Activated T-helper 9 cell treated with anti-CD3 and anti-CD28 coated beads, Interleukin-2, amount 50 U/mL, for 16 hours (primary cell): Measurements from ENCODE around the gene RBM5.
"Not testable (repeated sequence)": the region's sequence is repeated elsewhere in the genome, so short reads cannot be mapped to it uniquely, and the experiment has no call there.

Experiments used
- DNase-seq: peaks from one replicate; pipeline ENCODE4 v3.0.0-alpha.2; 2020; ENCODE audit warnings: low read depth

RBM5 gene

DNA sequence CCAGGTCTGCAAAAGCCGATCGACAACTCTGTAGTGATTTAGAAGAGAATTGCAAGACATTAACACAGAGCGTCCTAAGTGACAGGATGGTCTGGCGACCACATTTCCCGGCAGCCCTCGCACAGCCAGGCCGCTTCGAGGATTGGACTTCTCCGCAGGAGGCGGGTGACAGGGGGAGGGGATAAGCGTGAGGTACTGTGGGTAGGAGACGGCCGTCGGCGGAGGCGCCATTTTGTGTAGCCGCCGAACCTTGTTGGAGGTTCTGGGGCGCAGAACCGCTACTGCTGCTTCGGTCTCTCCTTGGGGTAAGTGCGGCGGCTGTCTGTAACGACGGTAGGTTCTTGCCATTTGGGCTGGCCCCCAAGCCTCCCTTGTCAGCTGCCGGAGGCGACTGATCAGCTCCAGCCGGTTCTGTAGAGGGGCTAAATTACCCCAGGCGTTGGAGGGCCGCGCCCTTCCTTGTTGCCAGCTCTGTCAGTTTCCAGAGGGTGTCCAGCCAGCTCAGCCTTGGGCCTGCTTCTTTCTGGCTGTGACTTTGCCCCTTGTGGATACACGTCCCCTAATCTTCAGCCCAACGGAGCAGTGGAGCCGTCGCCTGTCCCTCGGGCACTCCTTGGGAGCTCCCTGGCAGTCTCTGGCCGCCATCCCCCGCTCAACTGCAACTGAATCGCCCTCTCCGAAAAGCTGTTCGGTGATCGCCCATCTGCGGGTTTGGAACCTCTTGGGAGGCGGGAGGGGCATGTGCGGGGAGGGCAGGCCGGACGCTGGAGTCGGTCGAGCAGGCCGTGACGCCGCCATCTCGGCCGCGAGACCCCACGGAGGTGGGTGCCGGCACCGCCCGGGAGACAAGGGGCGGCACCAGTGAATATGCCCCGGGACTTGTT lies at the start of gene RBM5:
Gene RBM5 (plus strand): TSS at position 195 of the 884 bp plus-strand sequence. CDS start 1,516 bp downstream, outside the sequence.
- peak; percentile 86 for DNase-seq

DNA sequence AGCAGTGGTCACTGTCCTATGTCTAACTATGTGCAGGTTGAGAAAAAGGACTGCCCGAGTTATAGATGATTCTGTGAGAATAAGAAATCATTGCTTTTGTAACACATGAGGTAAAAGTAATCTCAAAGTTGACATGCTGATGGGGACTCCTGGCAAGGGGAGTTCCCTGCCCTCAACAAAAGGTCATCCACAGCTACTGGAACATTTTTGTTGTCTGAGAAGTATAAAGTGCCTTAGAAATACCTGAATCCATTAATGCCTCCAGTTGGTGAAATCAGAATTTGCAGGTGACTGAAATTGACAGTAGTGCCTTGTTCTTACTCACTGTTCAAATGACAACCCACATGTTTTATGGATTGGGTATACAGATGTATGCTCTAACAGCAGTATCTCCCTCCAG lies 43.7 kb upstream of the RBM5 start:
- no peak for DNase-seq

DNA sequence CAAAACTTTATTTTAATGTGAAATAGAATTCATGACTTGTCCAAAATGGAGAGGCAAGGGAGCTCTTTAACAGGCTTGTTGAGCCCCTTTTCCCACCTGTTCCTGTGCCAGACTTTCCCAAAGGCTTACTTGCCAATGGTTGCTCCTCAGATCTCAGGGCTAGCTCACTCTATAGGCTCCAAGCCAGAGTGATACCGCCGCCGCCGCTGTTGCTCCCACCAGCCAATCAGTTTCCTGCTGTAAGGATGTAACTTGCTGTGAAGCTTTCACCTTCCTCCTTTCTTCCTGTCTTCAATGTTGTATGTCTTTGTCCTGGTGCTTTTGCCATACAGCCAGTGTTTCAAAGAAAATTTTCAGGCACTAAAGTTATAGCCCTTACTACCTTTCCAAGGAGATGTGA lies 41.3 kb upstream of the RBM5 start:
- no peak for DNase-seq

DNA sequence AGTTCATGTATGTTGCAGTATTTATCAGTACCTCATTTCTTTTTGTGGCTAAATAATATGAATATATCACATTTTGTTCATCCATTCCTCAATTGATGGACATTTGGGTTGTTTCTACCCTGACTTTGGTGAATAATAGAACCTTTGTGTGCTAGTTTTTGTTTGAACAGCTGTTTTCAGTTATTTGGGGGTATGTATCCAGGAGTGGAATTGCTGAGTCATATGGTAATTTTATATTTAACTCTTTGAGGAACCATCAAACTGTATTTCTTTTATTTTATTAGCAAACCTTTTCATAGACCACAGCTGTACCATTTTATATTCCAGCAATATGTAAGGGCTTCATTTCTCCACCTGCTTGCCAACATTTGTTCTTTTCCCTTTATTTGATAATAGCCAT lies 38.4 kb upstream of the RBM5 start:
- no peak for DNase-seq

DNA sequence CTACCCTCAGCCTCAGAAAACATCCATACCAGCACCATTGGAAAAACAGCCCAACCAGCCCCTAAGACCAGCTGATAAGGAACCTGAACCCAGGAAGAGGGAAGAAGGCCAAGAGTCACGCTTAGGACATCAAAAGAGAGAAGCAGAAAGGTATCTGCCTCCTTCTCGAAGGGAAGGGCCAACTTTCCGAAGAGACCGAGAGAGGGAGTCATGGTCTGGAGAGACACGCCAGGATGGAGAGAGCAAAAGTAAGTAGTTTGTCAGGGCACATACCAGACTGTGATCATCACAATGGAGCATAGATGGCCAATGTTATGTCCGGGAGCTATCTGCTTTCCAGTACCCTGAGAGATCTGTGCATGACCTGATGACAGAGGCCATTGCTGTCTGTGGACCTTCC lies 31.0 kb upstream of the RBM5 start:
- no peak for DNase-seq

DNA sequence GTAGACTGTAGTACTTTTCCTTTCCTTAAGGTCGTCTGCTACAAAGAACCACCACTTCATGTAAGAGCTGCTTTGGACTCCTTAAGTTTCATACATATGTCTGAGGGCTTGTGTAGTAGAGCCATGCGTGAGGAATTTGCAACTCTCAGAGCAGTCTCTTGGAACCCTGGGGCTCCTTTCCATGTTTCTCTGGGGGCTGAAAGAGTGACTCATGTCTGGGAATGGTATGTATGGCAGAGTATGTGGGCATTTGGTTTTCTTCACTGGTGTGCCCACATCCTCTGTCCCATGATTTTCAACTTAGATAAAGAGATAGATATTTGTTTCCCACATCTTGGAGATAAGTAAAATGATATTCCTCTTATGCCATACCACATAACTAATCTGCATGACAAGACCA lies 20.6 kb upstream of the RBM5 start:
- no peak for DNase-seq

DNA sequence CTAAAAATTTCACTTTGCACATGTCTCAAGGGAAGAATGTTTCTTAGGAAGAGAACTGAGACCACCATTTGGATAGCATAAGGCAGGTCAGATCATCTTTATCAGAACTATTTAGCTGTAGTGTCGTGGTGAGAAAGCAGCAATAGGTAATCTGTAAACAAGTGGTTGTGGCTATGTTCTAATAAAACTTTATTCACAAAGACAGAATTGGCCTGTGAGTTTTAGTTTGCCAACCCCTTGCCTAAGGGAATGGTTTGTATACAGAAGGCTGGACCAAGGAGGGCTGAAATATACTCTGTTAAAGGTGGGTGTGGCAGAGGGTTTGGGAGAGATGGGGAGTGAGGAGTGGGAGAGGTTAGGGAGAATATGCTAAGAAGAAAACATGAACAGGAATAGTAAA lies 10.6 kb upstream of the RBM5 start:
- no peak for DNase-seq

DNA sequence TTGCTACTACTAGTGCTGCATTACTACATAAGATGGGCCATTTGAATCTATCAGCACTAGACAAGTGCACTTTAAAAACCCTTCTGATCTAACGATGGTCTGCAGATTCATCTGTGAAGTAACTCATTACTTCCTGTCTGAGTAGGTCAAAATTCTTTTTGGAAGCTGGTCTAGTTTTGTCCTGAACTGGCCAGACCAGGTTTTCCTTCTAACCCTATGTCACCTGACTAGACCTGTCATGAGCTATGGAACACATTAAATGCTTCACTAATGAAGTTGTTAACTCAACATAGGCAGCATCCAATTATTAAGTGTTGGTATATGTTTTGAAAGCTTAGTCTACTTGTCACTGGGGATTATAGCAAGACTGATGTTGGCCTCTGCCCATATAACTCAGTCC lies 10.1 kb upstream of the RBM5 start:
- no peak for DNase-seq

DNA sequence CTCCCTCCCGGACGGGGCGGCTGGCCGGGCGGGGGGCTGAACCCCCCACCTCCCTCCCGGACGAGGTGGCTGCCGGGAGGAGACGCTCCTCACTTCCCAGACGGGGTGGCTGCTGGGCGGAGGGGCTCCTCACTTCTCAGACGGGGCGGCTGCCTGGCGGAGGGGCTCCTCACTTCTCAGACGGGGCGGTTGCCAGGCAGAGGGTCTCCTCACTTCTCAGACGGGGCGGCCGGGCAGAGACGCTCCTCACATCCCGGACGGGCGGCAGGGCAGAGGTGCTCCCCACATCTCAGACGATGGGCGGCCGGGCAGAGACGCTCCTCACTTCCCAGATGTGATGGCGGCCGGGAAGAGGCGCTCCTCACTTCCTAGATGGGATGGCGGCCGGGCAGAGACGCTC lies 3.8 kb upstream of the RBM5 start:
- not testable (repeated sequence) for DNase-seq

DNA sequence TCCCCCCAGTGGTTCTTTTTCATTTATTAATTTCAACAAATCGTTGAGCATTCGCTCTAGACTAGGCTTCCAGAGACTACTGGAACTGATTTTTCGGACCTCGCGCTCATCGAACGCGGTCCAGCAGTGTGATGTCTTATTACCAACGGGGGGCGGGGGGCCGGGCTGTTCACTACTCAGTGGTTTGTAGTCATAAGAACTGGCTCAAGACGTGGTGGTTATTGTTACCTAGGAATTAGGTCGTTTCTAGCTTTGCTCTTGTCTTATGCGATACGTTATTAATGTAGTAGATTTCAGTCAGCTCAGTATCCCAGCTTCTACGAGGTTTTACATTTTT lies 858 bp downstream of the RBM5 start:
- DNase-seq, result peak; percentile 3

DNA sequence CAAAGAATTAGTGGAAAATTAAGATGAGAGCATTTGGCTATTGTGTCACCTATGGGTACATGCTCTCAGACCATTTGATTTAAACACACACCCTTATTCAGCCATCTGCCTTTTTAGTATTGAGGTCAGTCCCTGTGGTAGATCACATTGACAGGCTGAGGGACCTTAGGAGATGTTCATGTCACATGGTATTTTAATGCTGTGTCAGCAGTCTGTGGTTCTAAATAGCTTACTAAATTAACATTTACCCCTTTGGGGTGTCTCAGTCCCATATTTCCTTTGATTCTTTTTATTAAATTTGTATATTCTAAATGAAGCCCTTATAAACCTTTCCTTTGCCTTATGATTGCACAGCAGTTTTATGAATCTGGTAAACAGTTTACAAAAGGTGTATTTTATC lies 2.3 kb downstream of the RBM5 start:
- no peak for DNase-seq

DNA sequence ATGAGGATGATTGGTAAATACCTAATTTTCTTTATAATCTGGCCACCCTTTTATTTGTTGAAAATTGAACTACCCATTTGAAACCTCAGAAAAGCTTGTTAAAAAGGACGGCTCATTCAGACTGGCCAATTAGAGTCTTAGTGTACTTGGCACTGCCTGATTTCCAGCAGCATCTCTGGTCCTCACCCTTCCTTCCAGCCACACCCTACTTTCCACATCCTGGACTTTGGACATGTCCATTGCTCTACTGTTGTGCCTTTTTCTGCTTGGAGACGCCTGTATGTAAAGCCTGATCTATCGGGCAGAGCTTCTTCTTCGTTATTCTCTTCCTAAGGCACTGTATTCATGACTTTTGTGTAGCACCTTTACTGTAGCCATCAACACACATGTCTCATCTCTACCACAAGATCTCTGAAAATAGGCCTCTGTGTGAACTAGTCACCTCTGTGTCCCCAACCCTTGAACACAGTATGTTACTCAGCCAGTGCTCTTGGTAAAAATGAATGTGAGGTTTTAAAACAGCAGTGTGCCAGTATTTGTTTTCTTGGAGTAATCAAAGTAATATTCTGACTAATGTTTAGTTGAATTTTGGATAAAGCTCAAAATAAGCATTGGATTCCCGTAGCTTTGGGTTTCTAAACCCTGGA lies 6.8 kb downstream of the RBM5 start:
- no peak for DNase-seq

DNA sequence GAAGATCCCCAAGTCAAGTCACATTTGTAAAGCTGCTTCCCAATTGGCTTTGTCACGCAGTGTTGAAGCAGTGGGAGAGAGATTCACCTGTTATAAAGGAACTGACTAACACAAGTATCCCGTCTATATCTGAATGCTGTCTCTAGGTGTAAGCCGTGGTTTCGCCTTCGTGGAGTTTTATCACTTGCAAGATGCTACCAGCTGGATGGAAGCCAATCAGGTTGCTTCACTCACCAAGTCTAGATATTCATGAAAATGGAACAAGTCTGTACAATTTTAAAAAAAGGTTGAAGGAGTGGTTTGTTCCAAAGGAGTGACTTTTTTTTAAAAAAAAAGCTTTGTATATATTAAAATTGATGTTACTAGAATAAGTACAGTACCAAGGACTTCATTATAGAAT lies 11.7 kb downstream of the RBM5 start:
- DNase-seq, result no peak

DNA sequence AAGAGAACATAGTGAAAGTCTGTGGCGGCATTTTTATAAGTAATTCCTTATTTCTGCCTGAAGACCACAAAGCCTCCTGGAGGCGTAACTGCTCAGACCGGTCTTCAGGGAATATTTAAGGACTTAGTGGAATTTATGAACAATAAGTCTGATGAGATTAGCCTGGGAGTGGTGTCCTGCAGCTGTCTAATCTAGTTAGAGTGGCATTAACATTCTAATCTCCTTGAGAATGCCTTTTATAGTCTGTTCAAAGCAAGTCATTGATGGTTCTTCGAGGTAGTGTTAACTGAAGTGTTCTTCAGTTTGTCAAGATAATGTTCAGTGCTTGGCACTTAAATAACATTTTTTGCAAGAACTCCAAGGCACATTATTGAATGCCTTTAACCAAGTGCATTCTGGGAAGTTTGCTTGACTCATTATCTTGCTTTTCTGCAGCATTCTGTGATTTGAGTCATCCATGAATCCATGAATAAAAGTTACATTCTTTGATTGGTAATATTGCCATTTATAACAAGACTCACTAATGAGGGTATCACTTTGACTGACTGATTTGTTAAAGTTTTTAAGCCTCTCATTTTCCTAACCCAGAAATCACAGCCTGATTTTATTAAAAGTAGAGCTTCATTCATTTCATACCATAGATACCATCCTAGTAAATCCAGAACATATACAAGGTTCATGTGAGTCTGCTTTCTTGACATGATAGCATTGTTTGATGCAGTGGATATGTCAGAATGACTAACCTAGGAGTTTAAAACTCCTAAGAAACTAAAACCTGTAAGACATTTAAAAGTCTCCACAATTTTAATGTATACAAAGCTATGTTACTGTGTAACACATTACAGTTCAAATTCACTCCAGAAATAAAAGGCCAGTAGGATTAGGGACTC lies 12.5 kb downstream of the RBM5 start:
- DNase-seq, result no peak

DNA sequence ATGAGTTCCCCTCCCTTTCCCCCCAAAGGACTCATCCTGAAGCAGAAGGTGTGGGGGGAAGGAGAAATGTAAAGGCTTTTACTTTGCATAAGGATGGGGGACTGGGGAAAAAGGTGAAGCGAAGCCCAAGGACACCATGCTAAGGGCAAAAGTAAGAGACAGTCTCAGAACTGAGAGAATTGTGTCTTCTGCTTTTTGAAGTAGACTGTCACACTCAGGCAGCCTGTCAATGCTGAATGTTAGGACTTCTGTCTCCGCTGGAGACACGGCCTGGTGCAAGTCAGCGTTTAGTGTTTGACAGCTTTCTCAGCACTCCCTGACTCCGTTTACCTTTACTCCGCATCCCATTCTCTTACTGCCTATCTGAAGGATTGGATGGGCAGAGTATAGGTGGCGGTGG lies 13.8 kb downstream of the RBM5 start:
- no peak for DNase-seq

DNA sequence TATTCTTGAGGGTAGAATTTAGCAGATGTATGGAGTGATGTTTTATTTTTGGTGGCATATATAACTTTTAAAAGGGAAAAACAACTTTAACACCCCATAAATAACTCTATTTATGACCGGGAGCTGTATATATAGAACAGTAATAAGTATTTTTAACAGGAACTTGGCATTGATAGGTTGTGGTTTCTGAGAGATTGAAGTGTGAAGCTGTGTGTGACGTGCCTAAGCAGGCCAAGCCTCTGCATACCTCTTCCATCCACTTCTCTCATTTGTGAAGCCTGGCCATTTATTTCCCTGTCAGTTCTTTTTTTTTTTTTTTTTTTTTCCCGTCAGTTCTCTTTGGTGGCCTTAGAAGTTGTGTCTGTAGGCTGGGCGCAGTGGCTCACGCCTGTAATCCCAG lies 23.0 kb downstream of the RBM5 start:
- DNase-seq, result no peak

DNA sequence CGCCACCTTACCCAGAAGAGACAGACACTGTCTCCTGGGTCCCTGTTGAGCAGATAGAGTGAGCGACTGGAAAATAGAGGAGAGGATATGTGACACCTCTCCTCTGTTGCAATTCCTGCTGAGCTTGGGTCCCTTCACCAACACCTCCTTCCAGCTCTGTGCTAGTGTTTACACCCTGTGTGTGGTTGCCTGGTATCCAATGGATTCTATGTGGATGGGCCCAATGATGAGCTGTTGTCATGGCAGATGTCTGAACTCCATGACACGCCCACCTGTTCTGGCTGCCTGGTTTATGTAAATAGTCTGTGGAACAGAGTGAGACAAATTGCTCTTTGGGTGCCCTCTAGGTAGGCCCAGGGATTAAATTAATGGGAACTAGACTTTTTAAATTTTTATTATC lies 23.7 kb downstream of the RBM5 start:
- no peak for DNase-seq

DNA sequence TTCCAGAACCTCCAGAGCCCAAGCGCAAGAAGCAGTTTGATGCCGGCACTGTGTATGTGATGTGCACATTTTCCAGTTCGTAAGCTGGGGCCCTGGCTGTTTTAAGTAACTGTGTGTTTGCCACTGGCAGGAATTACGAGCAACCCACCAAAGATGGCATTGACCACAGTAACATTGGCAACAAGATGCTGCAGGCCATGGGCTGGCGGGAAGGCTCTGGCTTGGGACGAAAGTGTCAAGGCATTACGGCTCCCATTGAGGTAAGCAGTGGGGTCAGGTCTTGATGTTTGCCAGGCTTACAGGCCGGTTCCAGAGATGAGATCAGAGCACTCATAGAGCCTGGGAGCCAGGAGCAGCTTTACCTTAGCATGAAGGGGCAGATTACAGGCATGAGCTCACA lies 28.4 kb downstream of the RBM5 start:
- no peak for DNase-seq

DNA sequence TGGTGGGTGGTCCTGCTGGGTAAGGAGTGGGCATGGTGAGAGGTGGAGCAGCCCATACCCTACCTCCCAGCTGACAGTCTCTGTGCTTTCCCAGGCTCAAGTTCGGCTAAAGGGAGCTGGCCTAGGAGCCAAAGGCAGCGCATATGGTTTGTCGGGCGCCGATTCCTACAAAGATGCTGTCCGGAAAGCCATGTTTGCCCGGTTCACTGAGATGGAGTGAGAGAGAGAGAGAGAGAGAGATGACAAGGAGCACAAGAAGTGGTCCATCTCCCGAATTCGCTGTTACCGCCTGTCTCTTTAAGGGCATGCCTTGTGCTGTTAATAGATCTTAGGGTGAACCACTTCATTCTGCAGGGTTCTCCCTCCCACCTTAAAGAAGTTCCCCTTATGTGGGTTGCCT lies 29.5 kb downstream of the RBM5 start:
- no peak for DNase-seq

DNA sequence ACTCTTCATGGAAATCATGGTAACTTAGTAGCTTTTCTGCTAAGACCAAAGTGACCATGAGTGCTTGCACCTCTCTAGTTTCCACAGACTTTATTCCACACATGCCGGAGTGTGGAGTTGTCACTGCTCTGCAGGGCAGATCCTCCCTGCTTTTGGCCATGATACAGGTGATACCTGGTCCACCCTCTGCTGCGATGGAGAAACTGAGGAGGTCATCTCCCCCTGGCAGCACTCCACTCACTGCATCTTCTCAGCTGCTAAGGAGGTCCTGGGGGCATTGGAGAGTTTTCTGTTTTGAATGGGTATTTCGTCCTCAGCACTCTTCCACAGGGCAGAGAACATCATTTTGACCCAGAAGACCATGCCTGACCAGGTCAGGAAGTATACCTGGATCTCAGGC lies 31.1 kb downstream of the RBM5 start:
- no peak for DNase-seq

DNA sequence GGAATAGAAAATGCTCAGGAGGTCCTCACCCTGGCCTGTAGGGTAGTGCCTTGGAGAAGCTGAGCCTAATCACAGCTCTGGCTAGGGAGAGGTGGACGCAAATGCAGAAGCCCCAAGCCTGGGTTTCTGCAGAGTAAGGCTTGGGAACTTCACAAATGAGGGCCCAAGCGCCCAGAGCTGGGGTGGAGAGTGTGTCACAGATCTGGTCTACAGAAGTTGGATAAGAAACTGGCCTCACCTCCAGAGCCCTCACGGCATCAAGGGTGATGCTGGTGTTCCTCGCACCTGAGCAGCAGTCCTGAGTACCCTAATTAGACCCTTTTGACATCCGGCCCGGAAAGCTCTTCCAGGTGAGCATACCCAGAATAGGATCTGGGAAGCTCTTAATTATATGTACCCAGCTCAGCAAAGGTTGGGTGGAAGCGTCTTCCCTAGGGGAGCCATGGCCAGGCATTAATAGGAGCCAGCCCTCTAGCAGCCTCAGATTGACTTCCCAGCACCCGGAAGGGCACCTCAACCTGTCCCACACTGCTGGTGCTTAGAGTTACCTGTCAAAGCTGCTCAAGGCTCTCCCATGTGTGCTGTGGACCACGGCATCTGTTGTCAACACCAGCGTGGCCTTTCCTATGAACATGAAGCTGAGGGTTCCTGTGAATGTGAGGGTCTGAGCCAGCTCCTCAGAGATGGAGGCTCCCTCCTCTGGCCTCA lies 31.8 kb downstream of the RBM5 start:
- no peak for DNase-seq
